GM18498 (cell line): ENCODE measurements around the gene EXOC2.
A peak's percentile ranks its signal among the peaks of the same experiment; 100 is the strongest.
"Not testable (repeated sequence)": the region's sequence is repeated elsewhere in the genome, so short reads cannot be mapped to it uniquely, and the experiment has no call there.

Experiments used
- ATAC-seq: cut with Tn5 transposase; IDR thresholded peaks from one replicate; pipeline ENCODE4 v1.9.1; 2021; ENCODE audit warnings: mild to moderate bottlenecking, moderate library complexity; ENCODE audit not compliant: unreplicated experiment

The EXOC2 gene

GRCh38 chr6:709471-710056 is 16.6 kb upstream of the EXOC2 start:
- ATAC-seq, result no peak

DNA sequence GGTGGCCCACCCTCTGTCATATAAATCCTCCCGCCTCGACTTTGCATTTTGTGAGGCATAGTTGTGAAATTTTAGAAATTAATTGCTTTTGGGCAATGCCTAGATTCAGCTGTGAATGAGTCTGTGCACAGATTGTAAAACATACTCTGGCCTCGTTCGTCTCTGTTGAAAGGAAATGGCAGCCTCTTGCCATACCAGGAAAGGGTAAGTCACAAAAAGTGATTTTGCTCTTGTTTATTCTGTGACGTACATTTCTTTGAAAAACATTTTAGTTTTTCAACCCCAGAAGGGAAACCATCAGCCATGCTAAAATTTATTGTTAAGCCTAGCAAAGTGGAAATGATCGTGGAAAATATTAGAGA is 15.3 kb upstream of the EXOC2 start:
- ATAC-seq, result no peak

DNA sequence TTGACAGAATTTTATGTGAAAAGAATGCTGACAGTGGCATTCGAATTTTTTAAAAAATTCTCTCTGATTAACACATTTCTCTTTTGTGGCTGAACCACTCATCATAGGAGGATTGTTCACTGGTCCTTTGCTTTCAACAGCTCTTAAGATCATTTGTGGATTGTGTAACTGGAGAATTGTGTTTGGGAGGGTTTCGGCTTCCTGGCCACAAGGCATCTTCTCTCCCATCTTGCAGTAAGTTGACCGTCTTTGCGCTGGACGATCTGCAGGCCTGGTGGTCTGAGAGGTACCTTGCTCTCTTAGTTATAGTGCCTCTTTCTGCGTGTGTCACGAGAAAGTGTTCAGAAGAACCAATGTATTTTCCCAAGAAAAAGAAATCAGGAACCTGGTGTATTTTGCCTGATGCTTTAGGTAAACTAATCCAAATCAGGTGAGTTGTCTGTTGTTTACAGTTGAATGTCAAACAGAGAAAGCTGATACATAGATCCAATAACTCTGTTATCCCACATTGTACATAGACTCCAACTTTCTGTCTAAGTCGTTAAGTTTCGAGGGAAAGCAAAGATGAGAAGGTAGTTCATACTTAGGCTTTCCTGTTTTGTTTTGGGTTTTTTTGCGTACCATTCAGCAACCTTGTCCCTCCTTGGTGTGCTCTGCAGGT is 14.8 kb upstream of the EXOC2 start:
- ATAC-seq, result no peak

GRCh38 chr6:706819-707381 is 14.0 kb upstream of the EXOC2 start:
- no peak for ATAC-seq

- ATAC-seq, result no peak
These were observed 13.2 kb upstream of the EXOC2 start for GRCh38 chr6:706146-706545.

DNA sequence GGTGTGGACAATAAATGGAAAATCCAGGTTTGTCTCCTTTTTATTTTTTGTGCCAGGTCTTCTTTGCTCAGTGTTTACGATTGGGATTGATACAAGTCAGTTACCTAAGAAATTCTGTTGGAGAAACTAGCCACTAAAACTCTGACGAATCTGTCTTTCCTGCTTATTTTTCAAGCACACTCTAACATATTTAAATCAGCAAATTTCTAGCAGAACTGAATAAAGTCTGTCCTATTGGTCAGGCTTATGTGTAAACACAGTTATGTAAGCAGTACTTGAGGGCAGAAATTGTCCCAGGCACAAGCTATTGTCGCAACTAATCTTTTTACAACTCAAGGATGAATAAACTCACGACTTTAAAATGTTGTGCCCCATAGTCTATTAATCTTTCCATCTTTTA is 12.1 kb upstream of the EXOC2 start:
- no peak for ATAC-seq

DNA sequence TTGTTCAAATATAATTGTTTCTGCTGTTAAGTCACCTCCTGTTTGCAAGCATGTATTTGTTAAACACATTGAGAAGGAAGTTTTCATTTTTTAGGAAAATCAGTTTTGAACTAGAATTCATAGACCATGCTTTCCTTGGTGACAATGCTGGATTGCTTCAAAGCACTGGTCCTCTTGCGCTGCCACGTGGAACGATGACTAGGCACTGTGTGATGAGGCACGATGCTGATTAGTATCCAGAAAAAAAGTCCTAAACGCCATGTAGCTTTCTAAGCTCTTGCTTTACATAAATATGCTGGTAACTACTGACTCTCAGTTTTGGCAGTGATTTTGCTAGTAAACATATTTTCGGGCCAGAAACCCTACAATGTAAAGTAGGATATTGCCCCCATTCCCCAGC is 11.1 kb upstream of the EXOC2 start:
- no peak for ATAC-seq

DNA sequence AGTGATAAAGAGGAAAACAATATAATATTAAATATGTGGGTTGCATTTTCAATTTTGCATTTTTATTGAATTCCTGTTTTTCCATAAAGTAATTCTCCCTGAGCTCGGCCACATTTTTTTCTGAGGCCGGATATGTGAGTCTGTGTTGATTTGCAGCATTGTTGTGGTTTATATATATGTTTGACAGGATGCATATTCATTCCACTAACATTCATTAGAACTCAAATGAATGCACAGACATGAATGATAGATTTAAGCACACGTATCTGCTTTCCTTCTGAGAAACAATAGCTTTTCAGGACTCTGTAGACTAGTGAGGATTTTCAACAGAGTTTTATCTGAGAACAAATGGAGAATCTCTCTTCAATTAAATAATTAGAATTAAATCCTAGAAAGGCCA is 10.6 kb upstream of the EXOC2 start:
- no peak for ATAC-seq

GRCh38 chr6:701700-702479 is 9.0 kb upstream of the EXOC2 start:
- no peak for ATAC-seq

GRCh38 chr6:701215-701614 is 8.3 kb upstream of the EXOC2 start:
- no peak for ATAC-seq

DNA sequence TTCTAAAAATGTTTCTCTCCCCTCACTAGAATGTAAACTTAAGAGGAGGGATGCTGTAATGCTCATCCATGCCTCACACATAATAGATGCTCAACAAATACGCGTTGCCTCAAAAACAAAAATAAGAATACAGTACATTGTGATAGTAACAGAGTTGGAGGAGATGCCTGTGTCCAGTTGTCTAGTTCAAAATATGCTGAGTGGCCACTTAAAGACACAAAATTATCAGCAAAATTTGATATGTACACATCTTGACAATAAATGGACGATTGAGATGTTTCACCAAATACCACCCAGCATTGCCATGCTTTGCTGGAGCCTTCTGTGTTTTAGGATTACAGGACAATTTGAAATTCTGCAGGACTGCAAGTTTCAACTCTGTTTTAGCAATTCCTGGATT is 7.6 kb upstream of the EXOC2 start:
- no peak for ATAC-seq

GRCh38 chr6:699319-699718 is 6.4 kb upstream of the EXOC2 start:
- ATAC-seq, result no peak

- not testable (repeated sequence) for ATAC-seq
These were observed 1.6 kb upstream of the EXOC2 start for GRCh38 chr6:694431-695126.

DNA sequence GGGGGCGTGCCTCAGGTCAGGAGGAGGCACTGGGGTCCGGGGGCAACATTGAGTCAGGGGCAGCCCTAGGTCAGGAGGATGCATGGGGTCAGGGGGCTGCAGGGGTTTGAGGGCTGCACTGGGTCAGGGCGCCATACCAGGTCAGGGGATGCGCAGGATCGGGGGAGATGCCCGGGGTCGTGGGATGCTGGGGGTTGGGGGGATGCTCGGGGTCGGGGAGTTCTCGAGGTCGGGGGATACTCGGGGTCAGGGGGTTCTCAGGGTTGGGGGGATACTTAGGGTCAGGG is 727 bp upstream of the EXOC2 start:
- ATAC-seq, result no peak

GRCh38 chr6:692356-692851 is 535 bp downstream of the EXOC2 start:
- peak; percentile 85 for ATAC-seq

DNA sequence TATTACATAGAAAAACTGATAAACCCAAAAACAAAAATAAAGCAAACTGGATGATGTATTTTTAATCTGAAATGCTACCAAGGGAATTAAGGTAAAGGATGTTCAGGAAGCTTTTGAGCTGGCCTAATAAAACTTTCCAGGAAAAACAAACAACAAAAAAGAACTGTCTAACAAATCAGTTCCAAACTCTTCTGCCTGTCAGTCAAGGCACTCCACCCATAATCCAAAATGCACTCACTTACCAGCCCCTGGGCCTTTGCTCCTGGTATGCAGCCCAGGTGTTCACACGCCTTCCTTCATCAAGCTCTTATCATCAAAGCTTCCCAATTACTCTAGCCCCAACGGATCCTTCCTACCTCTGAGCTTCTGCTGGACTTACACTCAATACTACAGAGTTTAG is 3.7 kb downstream of the EXOC2 start:
- no peak for ATAC-seq

GRCh38 chr6:686497-686896 is 6.4 kb downstream of the EXOC2 start:
- no peak for ATAC-seq

DNA sequence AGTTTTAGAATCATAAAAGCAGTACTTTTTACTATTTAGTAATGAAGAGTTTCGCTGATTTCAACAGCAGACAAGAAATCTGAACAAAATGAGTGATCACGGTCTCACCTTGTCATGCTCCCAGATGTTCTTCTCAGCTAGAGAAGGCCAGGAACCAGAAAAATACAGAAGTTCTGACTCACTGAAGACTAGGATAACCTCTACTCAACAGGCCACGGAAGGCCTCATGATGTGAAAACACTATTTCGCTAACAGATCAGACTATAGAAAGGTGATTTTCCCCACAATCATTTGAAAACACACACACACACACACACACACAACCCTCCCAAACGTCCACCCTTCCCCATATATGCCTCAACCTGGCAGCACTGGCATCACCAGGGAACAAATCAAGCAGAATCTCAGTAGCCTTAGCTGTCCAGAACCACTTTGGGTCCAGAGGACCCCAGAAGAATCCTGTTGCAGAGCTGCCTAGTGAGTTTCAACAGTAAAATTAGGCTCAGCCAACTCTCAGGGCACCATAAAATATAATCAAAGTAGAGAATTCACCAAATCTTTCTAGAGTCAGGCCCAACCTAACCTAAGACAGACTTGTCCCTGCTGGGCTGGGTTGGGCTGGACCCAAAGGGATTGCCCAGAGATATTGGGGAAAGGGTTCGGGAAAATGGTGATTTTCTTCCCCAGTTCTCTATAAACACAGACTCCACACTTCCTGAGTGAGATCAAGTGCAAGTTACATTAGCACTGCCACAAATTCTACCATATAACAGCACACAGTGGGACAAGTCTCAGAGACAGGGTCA is 7.9 kb downstream of the EXOC2 start:
- ATAC-seq, result peak; percentile 80

DNA sequence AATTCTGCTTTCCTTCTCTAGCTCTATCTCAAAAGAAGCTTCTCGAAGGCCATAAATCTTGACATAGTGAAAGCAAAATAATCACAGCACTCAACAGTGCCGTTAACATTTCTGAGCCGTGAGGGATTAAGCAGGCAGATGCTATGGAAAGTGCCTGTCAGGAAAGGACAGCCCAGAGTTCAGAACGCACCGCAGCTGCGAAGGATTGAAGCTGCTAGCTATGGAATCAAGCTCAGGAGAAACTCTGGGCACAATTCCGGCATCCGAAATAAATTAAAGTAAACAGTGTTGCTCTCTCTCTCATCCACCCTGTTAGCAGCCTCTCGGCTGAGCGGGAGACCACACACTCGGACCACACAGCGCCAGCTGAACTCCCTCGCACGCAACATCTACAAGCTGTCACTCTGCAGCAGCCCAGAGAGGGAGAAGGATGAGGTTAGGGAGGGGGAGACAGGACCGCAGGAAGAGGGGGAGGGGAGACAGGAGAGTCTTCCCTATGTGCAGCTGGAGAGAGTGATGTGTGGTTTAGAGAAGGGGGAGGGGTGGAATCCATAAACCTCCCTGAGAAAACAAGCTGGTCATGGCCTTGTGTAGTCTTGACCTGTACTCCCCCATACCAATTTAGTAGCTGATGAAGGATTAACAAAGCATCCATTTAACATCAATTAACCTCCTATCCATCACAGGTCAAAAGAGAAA is 9.0 kb downstream of the EXOC2 start:
- ATAC-seq, result no peak
